COR-L47 (cell line): Measurements from ENCODE around the gene ZNF609.
"Not testable (repeated sequence)": the region's sequence is repeated elsewhere in the genome, so short reads cannot be mapped to it uniquely, and the experiment has no call there.

Experiments
- DNase-seq: peaks from one replicate; lab custom pipeline; 2025; lab: John Stamatoyannopoulos, UW

ZNF609 gene

DNA sequence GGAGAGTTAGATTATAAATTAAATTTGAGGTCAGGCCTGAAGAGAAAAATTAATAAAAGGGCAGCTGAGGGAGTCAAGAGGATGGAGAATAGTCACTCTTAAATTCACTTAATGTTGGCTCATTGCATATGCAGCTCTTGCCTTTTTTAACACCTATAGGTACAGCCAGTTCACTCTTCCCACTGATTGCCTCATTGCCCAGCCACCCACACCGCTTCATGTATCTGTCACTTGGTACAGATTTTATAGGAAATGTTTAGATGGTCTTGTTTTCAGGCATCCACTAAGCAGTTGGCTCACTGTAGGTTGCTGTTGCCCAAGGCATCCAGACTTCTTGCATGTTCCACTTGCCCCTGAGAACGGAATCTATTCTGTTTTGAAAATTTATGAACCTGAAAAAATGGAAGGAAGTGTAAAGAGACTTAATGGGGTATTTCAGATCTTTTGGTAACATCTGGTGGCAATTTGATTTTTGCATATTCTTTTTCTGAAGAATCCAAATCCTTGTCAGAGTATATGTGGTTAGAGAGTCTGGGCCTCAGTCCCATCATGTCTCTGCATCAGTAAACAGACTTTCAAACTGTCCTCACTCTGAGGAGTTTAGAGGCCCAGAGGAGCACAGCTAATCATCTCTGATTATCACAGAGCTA lies 163.1 kb downstream of the ZNF609 start:
- DNase-seq: no peak

DNA sequence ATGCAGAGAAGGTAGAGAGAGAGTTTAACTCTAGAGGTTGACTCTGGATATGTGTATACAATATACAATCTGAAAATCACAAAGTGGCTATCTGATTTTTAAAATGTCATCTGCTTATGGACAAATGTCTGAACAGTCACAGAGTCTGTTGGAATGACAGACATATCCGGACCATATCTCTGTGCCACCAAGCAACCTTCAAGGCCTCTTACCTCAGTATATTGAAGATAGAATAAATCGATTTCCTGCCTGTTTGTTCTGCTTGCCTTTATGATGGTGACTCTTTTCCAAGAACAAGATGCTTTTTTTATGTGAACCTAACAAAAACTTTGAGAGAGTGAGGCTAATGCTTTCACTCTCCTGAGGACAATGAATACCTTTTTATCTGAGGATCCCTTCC lies 163.9 kb downstream of the ZNF609 start:
- DNase-seq: no peak

DNA sequence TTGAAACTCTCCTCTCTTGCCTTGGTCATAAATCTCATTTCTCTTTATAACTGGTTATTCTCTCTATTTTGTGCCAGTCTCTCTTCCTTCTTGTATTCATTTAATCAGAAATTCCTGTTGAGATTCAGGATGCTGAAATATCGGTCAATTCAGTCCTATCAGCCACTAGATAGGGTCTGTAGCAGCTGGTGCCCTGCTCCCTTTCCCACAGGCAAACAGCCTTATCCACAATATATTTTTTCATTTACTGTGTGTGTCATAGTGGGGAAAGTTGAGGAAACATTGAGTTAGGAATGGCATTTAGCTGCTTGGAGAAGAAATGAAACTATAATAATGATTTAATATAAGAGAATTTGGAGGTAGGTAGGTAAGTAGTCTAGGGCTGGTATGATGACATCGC lies 168.7 kb downstream of the ZNF609 start:
- no peak for DNase-seq

DNA sequence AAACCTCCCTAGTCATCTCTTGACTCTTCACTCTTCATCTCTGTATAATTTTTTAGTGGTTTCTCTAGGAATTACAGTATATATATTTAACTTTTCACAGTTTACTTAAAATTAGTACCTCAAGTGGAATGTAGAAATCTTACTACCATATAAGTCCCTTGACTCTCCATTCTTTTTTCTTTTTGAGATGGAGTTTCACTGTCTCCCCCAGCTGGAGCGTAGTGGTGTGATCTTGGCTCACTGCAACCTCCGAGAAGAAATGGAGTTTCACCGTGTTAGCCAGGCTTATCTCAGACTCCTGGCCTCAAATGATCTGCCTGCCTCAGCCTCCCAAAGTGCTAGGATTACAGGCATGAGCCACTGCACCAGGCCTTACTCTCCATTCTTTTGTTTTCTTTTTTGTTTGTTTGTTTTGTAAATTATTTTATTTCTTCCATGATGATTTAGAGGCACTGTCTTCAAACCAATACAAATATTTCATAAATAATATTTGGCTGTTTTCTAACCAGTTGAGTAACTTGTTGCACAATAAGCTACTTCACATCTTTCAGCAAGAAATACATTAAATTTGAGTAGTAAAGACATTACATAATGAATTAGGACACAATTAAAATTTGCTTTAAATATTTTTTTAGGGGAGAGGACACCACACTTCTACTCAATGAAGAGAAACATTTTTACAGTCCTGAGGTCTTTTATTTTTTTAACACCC lies 170.2 kb downstream of the ZNF609 start:
- DNase-seq: no peak

DNA sequence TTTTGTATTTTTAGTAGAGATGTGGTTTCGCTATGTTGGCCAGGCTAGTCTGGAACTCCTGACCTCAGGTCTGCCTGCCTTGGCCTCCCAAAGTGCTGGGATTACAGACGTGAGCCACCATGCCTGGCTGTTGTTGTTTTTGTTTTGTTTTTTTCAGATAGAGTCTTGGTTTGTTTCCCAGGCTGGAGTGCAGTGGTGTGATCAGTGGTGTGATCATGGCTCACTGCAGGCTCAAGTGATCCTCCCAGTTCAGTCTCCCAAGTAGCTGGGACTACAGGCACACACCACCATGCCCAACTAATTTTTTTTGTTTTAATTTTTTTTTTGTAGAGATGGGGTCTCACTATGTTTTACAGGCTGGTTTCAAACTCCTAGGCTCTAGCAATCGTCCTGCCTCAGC lies 172.3 kb downstream of the ZNF609 start:
- DNase-seq: not testable (repeated sequence)

DNA sequence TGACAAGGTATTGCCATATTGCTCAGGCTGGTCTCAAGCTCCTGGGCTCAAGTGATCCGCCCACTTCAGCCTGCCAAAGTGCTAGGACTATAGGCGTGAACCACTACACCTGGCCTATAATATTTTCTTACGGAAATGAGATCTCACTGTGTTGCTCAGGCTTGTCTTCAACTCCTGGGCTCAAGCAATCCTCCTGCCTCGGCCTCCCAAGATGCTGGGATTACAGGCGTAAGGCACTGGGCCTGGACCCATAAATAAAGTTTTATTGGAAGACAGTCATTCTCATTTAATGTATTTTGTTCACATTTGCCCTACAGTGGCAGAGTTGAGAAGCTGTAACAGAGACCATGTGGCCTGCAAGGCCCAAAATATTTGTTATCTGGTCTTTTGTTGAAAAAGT lies 173.0 kb downstream of the ZNF609 start:
- DNase-seq: no peak

GRCh38 chr15:64634027-64634426 lies 173.6 kb downstream of the ZNF609 start:
- DNase-seq: no peak

DNA sequence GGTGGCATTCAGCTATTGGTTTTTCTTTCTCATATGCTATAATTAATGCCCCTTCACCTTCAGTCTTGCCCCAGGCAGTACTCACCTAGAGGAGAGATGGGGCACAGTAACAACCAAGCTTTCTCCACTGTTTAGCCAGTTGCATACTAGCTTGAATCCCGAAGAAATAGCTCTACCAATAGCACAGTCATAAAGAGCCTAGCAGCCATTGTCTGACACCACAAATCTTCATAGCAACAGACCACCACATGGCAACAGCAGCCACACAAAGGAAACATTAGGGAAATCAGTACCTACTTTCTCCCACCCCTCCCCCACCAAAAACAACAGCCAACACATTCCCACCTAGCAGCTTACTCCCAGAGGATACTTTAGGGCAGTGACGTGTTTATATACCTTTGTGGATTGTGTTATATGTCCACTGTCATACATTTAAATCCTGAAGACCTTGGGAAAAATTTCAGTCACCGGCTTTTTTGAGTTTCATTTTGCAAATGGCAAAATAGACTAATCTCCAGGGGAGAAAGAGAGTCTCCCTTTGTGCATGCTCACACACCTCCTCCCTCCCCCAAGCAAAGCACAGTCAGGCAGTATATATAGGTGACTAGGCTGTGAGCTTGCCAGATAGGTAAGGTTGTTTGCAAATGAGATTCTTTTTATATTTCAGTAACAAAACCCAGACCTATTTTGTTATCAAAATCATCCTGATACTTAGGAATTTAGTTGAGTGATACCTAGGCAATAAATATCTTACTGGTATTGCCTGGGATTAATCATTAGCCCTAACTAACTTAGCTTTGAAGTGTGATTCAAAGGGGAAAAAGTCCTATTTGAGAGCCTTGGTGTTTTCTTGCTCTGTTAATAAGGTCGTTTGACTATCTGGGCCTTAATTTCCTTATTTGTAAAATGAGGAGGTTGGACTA lies 174.5 kb downstream of the ZNF609 start:
- DNase-seq: peak; percentile 21

DNA sequence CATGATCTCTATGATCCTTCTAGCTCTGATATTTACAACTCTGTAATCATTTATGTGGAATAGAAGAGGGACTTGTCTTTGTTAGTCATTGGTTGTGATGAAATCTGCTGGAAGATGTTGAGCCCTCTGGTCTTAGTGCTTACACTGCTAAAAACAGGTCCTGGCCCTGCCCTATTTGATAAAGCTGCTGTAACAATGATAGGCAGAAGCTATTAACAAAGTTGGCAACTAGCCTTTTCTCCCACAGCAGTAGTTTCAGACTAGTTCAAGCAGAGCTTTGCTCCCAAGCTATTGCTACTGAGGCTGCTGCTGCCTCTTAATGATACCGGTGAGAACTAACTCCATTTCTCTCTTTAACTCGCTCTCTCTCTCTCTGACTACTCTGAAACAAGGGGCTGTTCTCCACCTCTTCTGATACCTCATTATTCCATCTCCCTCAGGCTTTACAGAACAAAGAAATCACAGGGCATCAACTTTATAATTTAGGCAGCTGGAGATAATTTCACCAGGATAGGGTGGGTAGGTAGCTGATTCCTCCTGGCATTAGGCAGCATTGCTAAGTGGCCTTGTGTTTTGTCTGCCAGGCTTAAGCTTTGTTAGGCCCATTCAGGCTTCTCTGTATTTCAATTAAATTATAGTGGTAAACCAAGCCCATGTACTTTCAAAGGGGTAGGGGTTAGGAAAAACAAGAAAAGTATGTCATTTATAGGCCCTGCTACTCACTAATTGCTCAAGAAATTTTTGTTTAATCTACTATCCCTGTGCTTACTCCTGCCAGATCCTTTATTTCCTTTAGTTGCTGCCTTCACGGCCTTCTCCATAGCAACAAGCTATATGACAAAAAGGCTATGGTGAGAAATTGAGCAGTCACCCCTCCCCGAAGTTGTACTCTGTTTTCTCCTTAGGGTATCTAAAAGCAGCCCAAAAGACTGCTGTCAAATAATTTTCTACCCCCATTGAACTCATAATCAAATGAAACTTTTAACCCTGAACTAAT lies 175.4 kb downstream of the ZNF609 start:
- DNase-seq: peak; percentile 56

- no peak for DNase-seq
Measured at GRCh38 chr15:64636556-64636955, 176.2 kb downstream of the ZNF609 start.

- no peak for DNase-seq
Measured at GRCh38 chr15:64637412-64637811, 177.0 kb downstream of the ZNF609 start.

DNA sequence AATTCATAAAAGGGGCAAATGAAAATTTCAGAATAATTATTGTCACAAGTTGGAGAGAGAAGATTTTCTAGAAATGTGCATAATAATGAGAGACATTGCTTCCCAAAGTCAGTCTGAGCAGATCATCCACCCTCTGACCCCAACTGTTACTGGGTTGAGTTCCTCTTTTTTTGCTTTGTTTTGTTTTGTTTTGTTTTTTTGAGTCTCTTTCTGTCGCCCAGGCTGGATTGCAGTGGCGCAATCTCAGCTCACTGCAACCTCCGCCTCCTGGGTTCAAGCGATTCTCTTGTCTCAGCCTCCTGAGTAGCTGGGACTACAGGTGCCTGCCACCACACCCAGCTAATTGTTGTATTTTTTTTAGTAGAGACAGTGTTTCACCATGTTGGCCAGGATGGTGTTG lies 179.4 kb downstream of the ZNF609 start:
- not testable (repeated sequence) for DNase-seq

DNA sequence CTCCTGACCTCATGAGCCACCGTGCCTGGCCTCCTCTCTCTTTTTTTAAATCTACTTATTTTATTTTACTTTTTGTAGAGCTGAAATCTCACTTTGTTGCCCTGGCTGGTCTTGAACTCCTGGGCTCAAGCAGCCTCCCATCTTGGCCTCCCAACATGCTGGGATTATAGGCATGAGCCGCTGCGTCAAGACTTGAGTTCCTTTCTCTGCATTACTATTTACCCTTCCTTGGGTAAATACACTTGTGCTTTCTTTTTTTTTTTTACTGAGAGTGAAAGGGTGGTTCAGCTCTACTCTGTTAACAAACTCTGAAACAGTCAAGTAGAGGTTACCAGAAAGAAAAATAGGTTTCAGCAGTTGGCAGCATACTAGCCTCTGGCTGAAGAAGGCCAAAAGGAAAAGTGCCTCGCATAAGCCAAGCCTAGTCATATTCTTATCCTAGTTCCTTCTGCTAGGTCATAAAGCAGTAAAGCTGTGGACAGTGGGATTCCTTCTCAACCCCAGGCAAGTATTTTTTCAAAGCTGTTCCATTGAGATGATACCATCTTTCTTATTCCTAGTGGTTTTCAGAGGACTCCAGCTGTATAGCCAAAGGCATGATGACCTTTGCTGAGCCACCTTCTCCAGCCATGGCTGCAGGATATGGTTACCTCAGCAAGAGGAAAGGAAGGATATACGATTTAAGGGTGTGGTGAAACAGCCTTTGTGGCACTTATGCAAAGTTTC lies 179.9 kb downstream of the ZNF609 start:
- no peak for DNase-seq

DNA sequence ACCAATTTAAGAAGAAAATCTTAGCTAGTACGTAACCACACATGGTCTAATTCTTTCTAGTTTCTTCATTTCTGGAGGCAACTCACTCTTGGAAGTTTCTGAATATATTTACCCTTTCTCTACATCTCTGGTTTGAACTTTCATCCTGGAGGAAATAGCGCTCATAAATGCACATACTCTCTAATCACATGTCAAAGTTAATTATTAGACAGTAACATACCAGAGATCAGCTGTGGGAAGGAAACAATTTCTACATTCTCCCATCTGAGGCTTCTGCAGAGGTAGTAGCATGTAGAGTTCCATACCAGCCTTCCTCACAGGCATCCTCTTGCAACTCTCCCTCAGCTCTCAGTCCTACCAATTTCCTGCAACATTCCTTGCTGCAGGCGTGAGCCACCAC lies 182.5 kb downstream of the ZNF609 start:
- no peak for DNase-seq

DNA sequence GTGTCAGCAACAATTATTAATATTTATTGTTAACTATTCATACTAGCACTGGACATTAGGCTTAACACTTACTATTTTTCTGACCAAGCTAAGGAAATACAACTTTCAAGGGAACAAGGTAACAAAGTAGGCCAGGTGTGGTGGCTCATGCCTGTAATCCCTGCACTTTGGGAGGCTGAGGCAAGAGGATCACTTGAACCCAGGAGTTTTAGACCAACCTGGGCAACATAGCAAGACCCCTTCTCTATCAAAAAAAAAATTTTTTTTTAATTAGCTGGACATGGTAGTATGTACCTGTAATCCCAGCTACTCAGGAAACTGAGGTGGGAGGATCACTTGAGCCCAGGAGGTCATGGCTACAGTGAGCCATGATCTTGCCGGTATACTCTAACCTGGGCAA lies 183.3 kb downstream of the ZNF609 start:
- DNase-seq: no peak

DNA sequence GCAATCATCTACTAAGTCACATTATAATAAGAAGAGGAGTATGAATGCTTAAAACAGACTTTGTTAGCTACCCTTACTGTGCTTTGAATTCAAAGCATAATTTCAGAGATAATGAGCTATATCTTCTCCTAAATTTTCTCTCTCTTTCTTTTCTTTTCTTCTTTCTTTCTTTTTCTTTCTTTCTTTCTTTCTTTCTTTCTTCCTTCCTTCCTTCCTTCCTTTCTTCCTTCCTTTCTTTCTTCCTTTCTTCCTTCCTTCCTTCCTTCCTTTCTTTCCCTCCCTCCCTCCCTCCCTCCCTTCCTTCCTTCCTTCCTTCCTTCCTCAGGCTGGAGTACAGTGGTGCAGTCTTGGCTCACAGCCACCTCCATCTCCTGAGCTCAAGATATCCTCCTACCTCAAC lies 184.4 kb downstream of the ZNF609 start:
- not testable (repeated sequence) for DNase-seq

DNA sequence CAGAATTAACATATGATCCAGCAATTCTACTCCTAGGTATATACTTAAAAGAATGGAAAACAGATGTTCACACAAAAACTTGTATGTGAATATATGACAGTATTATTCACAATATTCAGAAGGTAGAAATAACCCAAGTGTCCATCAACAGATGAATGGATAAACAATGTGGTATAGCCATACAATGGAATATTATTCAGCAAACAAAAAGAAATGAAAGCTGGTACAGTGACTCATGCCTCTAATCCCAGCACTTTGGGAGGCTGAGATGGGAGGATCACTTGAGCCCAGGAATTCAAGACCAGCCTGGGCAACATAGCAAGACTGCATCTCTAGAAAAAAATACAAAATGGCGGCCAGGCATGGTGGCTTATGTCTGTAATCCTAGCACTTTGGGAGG lies 185.6 kb downstream of the ZNF609 start:
- DNase-seq: no peak

- no peak for DNase-seq
Measured at GRCh38 chr15:64647367-64647766, 187.0 kb downstream of the ZNF609 start.

DNA sequence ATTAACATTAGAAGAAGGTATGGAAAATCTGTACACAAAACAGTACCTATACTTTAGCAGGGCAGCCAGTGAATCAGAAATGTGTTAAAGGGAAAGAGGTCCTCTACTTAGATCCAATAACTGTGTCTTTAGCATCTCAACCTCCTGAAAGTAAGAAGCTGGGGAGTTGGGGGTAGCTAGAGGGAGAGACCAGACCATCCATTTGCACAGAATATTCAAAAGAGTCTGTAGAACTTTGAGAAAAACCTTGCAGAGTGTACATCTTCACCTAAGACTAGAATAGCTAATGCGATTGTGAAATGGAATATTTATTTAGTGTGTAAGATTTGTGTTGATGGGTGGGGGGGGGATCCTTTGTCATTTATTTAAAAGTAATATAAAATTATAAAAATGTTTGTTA lies 190.2 kb downstream of the ZNF609 start:
- DNase-seq: no peak

DNA sequence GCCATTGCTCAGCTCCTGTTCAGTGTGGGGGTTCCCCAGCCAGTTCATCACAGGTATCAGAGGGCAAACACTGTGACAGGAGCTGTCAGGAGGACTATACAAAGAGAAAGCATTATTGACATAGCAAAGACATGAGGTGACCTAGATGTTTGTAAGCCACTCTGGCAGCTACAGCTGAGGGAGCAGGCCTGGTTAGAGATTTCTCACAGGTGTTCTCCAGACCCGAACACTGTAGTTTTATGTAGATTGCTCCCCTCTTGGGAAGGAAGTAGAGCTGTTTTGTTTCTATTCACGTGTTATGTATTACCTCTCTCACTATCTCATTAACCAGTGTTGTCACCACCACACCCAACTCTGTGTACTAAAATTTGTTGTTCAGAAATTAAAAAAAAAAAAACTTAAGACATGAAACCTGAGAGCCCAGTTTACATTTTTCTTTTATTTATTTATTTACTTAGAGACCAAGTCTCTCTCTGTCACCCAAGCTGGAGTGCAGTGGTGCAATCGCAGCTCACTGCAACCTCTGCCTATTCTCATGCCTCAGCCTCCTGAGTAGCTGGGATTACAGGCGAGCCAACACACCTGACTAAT lies 191.3 kb downstream of the ZNF609 start:
- DNase-seq: peak; percentile 46
